ENCODE results near the gene IGF1R. TPM values are rescaled to one million over a fixed set of nuclear protein-coding genes. Genes with fewer than 3 reads are reported as not detected.
"Not testable (repeated sequence)": the region's sequence is repeated elsewhere in the genome, so short reads cannot be mapped to it uniquely, and the experiment has no call there.

The IGF1R gene
- total RNA-seq, 1 experiment from 2014 or later: 30.9 TPM

DNA sequence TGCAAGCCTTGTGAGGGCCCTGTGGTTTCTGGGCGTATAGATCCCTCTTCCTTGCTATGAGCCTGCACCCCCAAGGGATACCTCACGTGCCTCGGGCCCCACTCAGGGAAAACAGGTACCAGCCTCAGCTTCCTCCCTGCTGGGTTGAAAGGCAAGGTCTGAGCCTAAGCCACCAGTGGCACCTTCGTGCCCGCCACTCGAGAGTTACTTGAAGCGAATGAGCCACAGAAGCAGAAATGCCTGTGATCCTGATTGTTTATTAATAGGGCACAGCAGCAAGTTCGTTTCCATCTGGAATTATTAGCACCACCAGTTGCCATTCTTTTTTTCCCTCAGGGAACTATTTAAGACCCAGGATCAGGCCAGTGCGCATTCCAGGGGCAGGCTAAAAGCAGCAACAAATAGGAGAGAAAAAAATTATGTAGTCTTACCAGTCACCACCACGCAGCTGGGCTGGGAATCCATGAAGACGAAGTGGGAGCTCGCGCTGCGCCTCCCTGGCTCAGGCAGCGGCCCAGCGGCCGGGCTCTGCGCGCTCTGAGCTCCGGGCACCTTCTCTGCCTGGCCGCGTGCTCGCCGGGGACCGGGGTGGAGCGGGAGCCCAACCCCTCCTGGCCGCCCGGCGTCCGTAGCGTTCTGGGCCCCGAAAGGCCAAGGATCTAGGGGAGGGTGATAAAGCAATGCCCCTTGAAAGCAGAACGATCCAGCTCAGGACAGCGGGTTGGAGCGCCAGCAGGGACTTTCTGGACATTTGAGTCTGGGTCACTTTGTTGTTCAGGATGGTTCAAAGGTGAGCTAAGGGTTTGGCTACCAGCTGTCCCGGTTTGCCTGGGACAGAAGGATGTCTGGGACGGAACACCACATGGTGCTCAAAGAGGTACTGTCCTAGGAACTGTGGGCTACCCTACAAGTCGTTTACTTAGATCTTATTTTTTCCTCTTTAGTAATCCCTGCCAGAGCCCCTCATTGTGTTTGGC is 356.9 kb downstream of the IGF1R start:
- DNase-seq (ENCODE audit: extremely low read depth, low read depth): not testable (repeated sequence)

DNA sequence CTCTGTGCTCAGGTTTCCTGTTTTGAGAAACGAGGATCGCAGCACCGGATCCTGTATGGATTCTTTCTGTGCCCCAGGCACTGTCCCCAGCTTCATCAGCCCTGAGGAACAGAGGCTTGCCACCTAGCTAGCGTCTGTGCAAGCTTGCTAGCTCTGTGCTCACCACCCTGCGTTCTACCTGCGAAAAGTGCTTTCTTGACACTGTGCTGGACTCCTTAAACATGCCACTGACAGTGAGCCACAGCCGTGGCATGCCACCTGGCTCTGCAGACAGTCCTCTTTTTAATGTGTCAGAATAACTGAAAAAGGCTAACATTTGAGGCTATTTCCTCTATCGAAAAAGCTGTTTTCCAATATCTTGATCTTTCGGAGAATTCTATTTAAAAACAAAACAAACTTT is 357.8 kb downstream of the IGF1R start:
- no peak for DNase-seq (ENCODE audit: extremely low read depth, low read depth)

DNA sequence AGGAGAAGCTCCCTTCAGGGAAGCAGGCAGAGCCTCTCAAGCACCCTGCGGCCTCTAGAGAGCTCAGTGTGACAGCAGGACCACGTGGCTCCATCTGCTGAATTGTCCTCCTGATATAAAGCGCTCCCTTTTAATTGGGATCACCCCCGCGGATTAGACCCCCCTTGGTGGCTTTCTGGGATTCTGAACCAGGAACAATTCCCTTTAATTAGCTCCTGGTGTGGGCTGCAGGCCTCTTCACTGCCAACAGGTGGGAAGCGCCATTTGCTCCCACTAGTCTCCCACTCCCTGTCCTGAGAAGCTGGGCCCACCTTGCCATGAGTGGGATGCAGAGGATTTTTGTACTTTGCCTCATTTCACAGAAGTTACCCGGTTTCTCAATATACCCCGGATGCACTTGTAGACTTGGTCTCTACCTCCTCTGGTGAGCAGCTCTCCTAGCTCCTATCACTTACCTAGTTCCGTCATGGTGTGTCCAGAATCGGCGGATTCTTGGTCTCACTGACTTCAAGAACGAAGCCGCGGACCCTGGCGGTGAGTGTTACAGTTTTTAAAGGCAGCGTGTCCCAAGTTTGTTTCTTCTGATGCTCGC is 358.7 kb downstream of the IGF1R start:
- DNase-seq (ENCODE audit: extremely low read depth, low read depth): no peak

DNA sequence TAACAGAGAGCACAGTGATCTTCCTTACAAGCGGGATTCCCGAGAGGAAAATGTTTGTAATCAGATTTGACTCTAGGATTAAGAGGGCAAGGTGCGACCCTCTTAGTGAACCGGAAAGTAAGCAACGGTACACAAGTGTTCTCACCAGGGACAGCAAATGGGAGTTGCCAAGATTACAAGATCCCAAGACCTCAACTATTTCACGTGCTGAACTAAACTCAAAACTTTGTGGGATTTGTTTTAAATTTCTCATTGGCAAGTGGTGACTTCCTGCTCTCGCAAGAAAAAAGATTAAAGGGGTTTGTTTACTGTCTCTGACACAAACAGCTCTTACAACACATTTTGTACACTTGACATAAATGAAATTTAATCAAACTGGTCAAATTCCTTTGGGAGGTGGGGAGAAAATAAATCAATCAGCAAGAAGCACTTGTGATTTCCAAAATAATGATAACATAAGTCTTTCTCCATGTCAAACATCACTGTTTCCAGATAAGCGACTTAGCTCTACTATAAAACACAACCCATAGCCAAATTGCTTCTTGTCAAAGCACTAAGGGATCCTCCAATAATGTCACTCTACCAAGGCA is 361.5 kb downstream of the IGF1R start:
- DNase-seq (ENCODE audit: extremely low read depth, low read depth): no peak

DNA sequence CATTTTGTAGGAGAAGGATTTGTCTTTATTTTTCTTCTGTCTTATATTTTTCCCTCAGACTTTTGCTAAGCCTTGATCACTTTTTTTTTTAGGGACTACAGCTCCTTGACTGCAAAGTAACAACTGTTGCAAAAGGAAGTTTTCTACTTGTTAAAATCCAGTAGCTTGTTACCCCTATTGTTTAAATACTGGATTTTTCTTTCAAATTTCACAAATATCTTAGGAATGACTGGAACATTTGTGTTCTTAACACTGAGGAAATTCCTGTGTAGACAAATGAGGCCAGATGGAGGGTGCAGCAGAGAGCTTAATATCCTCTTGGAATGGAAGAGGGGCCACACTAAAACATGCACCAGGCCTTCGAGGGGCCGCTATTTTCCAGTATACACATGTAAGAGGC is 362.4 kb downstream of the IGF1R start:
- no peak for DNase-seq (ENCODE audit: extremely low read depth, low read depth)

Small RNA genes lying within 50 kb of the gene (small RNA-seq; reads per million reads assigned to genes)
- gene MIR4714: 0.02 to 0.06 reads per million in 2 experiments

Data from NCI-H460 (cell line).